Islet of Langerhans (tissue), 1 donor: ENCODE results near the gene COIL.

Experiments
- FAIRE-seq: peaks from one replicate; lab custom pipeline; 2011; peaks lifted over from hg19 to GRCh38; lab: Jason Lieb, UNC

Gene COIL

DNA sequence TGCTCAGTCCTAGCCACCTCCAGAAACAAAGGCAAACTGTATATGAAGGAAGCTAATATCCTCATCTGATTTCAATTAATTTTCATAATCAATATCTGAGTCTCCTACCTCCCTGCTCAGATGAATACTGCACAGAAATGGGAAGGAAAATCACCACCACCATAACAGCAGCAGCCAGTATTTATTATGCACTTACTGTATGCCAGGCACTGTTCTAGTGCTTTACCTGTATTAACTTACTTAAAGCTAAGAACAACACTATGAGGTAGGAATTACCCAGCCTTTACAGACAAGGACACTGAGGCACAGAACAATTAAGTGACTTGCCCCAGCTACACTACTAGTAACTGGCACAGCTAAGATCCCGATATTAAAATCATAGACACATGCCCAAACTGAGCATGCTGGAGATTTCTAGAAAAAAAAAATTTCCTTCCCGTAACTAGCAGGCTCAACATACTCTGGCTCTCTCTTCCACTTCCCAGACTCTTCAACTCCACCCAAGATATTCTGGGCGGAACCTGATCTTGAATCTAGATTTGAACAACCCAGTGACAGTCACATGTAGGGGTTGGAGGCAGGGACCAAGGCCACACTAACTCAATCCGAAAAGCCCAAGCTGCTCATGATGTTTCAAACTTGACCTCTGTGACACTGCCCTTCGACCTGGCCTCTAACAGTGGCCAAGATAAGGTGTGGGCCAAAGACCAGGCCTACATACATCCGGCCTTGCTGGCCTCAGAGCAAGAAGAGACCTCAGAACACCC lies 50.9 kb downstream of the COIL start:
- no peak for FAIRE-seq

GRCh38 chr17:56908001-56908542 lies 52.8 kb downstream of the COIL start:
- FAIRE-seq: no peak

DNA sequence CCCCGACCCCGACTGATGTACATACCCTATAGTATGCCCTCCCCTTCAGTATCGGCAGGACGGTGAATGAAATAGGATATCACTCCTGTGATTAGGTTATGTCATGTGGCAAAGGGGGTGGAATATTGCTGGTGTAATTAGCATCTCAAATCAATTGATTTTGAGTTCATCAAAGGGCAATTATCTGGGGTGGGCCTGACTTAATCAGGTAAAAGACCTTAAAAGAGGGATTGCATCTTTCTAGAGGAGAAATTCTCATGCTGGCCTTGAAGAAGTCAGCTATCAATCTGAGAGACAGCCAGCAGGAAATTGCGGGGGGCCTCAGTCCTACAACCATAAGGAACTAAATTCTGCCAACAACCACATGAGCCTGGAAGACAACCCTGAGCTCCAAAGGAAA lies 57.3 kb downstream of the COIL start:
- no peak for FAIRE-seq

- FAIRE-seq: no peak
Measured at GRCh38 chr17:56902348-56902747, 58.5 kb downstream of the COIL start.

- no peak for FAIRE-seq
Measured at GRCh38 chr17:56899403-56899802, 61.4 kb downstream of the COIL start.

GRCh38 chr17:56898874-56899273 lies 62.0 kb downstream of the COIL start:
- FAIRE-seq: no peak

DNA sequence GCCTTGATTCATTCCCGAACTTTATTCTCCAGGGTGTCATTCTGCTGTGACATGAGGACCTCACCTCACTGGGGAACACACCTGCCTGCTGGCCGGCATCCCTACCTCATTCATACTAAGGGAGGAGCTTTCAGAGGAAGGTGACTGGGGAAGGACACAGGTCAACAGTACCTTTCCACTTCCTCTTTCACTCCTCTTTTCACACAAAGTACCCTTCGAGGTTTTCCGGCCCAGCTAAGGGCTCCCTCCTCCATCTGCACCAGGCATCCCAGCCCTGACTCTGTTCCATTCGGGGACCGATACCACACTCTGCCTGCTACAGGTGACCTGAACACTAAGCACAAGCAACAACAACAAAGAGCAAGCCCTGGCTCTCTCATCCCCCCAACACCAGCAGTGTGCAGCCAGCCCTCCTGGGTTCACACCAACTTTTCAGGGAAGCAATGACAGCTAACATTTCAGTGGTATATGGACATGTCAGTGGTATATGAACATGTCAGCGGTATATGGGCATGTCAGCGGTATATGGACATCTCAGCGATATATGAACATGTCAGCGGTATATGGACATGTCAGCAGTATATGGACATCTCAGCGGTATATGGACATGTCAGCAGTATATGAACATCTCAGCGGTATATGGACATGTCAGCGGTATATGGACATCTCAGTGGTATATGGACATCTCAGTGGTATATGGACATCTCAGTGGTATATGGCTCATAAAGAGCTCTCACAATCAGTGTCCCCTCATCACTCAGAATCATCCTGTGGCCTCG lies 63.0 kb downstream of the COIL start:
- FAIRE-seq: no peak

DNA sequence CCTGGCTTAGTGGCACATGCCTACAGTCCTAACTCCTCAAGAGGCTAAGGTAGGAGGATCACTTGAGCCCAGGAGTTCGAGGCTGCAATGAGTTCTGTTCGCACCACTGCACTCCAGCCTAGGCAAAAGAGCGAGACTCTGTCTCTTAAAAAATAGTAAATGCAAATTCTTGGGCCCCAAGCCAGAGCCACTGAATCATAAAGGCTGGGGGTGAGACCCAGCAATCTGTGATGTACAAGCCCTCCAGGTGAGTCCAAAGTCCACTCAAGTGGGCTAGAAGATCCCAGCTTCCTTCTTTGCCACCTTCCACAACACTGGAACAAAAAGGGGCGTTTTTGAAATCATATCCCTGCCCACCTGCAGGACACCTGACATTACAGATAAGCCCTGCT lies 63.9 kb downstream of the COIL start:
- FAIRE-seq: no peak

- FAIRE-seq: no peak
Measured at GRCh38 chr17:56896217-56896967, 64.5 kb downstream of the COIL start.

- FAIRE-seq: no peak
Measured at GRCh38 chr17:56894859-56895455, 65.9 kb downstream of the COIL start.

- no peak for FAIRE-seq
Measured at GRCh38 chr17:56893503-56893902, 67.3 kb downstream of the COIL start.

GRCh38 chr17:56892333-56892732 lies 68.5 kb downstream of the COIL start:
- no peak for FAIRE-seq

DNA sequence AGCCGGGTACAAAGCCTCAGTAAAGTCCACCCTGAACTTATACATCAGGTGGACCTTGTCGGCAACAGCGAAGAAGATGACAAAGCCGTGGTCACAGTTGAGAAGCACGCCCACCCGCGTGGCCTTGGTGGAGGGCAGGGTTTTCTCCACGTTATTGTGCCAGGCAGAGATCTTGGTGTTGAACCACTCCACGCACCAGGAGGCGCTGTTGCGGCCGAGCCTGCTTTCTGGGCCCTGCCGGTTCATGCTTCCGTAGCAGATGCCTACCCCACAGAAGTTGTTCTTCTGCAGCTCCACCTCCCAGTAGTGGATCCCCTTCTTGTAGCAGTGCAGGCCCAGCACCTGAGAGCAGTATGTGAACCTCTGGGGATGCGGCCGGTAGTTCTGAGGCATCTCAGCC lies 69.1 kb downstream of the COIL start:
- FAIRE-seq: no peak

DNA sequence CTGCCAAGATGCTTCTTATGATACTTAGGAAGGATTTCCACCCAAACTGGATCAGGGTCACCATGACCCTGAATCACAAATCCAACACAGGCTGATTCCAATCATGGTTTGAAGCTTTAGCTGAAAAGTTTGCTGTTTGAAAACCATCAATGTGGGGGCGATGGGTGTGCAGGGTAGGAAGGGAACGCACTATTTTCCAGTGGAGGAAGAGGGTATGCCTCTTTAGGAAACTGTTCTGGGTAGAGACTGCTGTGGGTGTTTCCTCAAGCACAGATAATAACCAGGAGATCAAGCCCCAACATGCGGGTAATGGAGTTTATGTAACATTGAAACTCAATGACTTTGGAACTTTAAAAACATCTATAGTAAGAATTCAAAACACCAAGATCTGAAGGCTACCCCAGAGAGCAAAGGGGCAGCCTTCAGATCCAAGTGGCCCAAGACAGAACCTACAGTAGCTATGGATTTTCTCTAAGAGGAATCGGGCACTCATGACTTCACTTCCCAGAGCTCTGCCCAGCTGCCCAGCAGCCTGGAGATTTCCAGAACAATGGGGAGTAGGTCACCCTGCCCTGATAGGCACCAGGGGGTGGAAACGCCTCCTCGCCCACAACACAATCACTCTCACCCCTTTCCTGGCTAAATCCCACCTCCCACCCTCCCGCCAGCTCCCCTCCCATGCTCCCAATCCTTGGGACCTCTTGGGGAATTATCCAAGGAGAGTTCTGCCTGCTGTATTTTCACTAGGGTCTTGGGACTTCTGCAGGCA lies 69.8 kb downstream of the COIL start:
- FAIRE-seq: no peak

GRCh38 chr17:56890390-56890789 lies 70.5 kb downstream of the COIL start:
- FAIRE-seq: no peak
